Mesangial cell (primary cell): ENCODE data around the gene CCNJL. TPM values are rescaled to one million over a fixed set of nuclear protein-coding genes. Genes with fewer than 3 reads are reported as not detected.

Source experiments
- total RNA-seq: library from RNA; depleted of rRNA; stranded (reverse); fragments of >200 nt; gene quantifications from 2 replicates; pipeline ENCODE4 v1.2.3, GENCODE V29; 2015

Gene CCNJL
- 6.0 and 7.2 TPM in 2 replicates for total RNA-seq

GRCh38 chr5:160312134-160312959 is at the start of gene CCNJL:
Gene CCNJL, minus strand, starts transcription at chr5:160312564. Its CDS starts 641 bp downstream, at chr5:160311923.

GRCh38 chr5:160229190-160229742 is 83.1 kb downstream of the CCNJL start, which contains the start of gene FABP6:
Gene FABP6, plus strand, starts transcription at chr5:160229506. Its CDS starts 52 bp downstream, at chr5:160229558.

Other genes starting within 250 kb of the CCNJL start
- gene PWWP2A, start 193.1 kb downstream of the CCNJL start, total RNA-seq, result 12.4 and 23.1 TPM in 2 replicates
- gene FABP6, start 83.1 kb downstream of the CCNJL start, total RNA-seq, result not detected in 2 replicates
- 0.65 TPM in 1 of 2 replicates, not detected in the other for gene C1QTNF2, start 58.1 kb upstream of the CCNJL start, total RNA-seq
- gene FAM200C, start 87.5 kb upstream of the CCNJL start, total RNA-seq, result 1.5 and 2.1 TPM in 2 replicates
- 15.6 and 20.2 TPM in 2 replicates for gene SLU7, start 106.5 kb upstream of the CCNJL start, total RNA-seq
- 65.8 and 441 TPM in 2 replicates for gene PTTG1, start 109.3 kb upstream of the CCNJL start, total RNA-seq